Ecto neural progenitor cell (in vitro differentiated cells): ENCODE measurements around the gene ELMO2.
"Not testable (repeated sequence)": the region's sequence is repeated elsewhere in the genome, so short reads cannot be mapped to it uniquely, and the experiment has no call there.

Experiments
- DNase-seq: peaks from one replicate; pipeline ENCODE4 v3.0.0-alpha.2; 2018; ENCODE audit warnings: low spot score

ELMO2 gene

DNA sequence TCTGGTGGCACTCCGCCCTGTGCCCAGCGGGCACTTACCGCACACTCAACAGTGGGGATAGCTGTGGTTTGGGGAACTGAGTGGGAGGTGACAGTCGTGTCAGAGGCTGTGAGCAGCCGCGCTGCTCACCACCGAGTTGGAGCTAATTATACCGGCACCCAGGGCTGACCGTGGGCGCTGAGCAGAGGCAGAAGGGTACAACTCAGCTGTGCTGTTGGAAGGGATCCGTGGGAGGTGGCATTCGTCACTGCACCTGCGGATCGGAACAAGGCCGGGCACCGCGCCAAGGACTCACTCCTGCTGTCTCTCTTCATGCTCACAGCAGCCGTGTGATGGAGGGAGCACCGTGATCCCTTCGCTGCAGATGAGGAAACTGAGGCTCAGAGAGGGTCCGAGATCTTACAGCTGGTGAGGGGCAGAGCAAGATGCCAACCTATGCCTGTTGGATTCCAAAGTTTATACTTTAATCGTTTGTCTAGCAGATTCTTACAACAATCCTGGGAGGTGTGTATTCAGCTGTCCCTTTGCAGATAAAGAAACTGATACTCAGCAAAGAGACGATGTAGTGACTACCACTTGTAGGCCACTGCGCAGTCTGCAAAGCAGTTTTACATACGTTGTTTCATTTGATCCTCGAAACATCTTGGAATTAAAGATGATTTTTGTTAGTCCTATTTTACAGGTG lies 713 bp upstream of the ELMO2 start:
- no peak for DNase-seq

DNA sequence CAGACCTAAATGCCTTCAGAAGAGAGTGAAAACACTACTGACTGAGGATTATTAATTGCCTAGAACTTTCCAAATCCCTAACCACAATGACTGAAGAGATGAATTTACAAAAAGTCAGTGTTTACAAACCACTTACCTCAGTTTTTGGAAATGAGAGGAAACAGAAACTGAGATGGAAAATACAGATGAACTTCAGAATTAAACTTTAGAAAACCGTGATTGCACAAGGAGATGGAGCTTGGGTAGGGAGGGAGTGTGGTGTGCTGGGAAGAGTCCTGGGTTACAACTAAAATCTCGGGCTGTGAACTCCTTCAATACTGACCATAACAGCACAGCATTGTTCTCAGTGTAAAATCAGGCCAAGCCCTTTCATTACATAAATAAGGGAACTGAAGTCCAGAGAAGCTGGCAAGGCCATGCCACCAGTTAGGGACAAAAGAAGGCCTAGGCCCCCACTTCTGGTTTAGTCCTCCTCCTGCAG lies 4.0 kb downstream of the ELMO2 start:
- no peak for DNase-seq

DNA sequence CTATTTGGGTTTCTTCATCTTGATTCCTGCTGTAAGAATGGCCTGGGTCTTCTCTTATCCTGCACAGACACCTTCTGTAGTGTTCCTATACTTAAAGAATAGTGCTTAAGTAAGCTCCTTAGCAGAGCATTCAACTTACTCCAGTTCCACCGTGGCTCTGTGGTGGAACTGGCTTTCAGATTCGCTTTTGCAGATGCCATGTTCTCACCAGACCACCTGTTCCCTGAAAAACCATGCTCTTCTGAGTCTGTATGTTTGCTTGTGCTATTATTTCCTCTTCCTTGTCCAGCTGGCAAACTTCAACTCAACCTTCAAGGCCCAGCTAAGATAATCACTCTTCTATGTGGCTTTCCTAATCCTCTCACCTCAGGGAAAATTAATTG lies 4.9 kb downstream of the ELMO2 start:
- DNase-seq = no peak

DNA sequence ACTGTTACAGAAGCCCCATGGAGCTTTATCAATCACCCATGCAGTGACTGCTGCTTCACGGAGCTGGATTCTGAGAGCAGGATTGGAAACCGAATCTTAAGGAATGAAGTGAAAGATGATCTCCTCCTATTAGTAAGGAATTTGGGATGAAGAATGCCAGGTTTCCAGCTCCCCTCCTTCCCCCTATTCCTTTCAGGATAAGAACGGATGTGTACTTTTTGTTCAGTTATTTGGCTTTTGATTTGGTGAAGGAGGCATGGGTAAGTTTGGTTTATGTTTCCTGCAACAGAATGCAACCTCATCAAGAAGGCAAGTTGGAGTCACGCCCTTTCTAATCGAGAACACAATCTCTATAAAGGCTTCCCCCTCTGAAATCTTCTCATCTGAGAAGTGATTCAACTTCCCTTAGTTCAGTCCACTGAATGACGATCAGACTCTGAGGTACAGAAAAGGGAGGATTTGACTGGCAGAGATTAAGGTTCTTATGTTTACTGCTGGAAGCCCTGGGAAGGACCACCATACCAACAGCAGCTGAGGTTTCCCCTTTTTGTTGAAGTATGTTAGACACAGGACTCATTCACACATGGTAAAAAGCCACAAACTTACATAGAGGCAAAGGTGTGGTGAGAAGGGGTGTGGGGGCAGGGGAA lies 5.5 kb downstream of the ELMO2 start:
- no peak for DNase-seq

DNA sequence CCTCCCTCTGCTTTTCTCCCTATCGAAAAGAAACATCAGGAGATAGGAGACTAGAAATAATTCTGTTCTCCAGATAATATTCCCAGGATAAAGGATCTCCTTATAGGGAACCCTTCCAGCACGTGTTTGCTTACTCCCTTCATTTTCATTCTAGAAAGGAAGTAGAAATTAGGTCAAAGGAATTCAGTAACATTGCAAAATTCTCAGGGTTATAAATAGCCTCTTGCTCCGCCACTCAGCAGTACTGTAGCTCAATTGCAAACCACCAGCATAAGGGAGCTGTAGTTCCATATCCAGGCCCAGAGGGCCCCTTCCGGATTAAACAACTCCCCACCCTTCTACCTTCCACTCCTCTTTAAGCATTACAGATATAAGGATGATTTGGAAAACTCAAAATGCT lies 6.2 kb downstream of the ELMO2 start:
- DNase-seq = no peak

DNA sequence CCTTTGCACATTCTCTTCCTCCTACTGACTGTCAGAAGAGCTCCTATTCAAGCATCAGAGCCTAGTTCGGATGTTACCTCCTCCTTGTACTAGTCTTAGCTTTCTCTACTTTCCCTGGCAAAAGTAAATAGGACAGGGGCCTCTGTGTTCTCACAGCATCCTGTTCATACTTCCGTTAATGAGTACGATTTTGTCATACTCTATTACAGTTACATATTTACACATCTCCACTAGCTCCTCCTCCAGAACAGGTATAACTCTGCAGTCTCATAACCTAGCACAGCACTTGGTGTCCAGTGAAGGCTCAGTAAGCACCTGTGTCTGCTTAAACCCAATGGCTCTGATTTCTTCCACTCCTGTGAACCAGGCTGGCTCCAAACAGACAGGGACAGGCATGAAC lies 7.0 kb downstream of the ELMO2 start:
- DNase-seq = no peak

DNA sequence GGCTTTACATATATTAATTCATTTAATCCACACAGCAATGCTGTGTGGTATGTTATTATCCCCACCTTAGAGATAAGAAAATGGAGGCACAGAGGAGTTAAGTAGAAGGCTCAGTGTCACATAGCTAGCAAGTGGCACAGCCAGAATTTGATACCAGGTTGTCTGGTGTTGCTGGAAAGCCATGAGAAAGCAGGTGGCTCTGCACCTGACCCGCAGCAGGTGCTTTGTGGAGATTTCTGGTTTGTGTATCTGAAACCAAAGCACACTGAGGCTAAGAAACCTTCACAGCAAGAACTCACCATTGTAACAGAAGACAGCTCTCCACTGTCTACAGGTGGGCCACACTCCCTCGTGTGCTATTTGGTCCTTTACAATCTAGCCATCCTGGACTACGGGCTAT lies 7.5 kb downstream of the ELMO2 start:
- DNase-seq = no peak

DNA sequence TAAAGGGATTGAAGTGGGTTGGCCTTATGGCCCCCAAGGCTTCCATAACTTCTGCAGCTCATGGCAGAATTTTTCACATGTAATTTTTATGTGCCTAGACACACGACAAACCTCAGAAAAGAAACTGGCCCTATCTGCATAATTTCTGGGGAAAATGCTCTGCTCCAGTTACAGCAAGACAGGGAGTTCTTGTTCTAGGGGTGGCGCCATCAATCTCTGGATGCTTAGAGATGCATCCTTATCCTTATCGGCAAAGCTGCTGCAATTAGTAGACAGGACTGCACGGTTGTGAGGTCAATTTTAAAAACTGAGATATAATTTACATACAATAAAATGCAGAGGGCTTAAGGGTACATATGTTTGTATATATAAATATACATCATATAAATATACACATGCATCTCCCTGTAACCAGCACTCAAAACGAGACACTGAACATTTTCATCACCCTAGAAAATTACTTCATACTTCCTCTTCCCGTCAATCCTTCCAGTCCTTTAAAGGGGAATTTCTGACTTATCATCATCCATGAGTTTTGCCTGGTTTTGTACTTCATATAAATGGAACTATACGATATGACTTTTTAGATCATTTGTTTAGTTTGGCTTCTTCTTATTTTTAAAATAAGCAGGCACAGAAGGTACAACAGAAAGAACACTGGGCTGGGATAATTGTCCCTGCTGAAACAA lies 10.2 kb downstream of the ELMO2 start:
- DNase-seq = no peak

DNA sequence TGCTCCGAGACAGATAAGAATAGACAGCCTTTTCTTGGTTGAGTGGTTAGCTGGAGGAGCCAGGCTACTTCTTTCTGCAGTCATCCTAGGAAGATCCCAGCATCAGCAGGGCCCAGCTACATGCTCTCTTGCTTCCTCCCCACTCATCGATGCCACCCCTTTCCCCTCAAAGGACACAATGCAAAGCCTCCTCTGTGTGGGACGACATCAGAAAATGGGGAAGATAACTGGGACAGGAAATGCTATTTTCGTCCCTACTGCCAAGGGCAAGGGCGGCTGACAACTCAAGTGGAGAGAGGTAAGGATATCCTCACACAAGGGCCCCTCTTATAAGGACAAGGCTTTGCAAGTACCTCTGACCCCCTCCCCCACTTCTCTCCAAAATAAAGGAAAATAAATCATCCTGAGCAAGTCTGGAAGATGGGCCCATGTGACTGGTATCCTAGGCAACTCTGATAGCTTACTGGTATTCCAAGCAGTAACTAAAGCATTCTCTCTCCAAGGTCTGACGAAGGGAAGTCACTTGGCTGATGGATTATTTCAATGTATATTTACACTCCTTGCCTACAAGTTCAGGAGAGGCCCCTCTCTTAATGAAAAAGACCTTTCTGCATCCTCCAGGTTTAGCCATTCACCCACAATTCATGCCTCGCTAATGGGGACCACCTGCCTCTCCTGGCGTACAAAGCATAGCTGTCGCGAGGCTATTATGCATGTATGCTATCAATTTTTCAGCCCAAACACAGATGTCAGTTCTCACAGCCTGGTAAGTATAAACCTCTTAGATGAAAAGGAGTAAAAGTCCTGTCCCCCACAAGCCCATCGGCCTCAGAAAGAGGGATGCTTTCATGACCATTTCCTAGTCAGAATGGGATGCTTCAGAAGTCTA lies 11.3 kb downstream of the ELMO2 start:
- no peak for DNase-seq

DNA sequence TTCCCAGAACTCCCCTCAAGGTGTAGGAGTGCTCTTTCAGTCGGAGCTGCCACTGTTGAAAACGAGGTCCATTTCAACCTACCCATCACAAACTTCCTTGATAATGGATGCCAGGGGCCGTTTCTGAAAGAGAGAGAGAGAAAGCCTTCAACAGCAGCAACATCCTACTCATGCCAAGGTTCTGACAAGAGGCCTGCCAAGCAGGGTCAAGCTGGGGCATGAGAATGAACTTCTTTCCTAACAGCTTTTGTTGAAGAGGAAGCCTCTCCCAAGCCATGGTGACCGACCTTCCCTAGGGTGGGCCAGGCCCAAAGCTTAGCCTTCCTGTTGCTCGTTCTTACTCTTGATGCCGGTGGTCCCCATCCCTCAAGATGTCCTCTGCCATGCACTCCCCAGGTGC lies 12.4 kb downstream of the ELMO2 start:
- no peak for DNase-seq

DNA sequence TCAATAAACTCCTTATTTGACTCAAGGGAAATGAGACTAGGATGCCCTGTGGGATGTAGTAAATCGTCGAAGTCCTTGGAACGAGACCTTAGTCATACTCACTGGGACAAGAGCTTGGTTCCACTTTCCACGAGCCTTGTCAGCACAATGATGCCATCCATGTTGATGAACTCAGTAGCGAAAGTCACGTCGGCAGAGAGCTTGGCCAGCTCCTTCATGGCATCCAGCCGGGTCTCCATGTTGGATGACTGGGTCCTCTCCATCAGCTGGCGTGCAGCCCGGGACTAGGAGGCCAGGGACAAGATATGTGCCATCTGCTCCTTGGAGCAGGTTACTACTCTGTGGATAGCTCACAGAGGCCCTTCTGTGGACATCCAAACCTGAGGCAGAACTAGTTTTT lies 17.5 kb downstream of the ELMO2 start:
- no peak for DNase-seq

DNA sequence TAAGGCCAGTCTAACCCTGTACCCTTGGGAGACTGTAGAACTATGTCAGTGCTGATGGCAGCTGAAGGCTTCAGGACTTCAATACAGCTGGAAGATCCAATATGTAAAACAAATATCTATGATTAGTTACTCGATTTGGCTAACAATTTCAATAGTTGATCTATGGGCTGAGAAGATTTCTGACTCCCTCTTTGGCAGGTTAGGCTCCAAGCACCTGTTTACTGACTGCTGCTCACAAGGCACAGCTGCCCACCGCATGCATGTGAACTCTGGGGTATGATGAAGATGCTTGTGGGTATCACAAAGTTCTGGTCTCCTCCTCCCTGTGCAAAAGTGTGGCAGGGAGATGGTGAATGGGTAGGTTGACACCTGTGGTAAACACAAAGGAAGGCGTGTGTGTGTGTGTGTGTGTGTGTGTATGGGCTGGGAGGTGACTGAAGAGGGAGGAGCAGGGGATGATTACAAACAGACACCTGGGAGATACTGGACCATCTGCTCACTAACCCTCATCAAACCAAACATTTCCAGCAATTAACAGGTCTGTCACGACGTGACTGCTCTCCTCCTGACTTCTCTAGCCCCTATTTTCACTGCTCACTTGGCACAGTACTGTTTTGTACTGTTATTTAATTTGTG lies 18.1 kb downstream of the ELMO2 start:
- no peak for DNase-seq

DNA sequence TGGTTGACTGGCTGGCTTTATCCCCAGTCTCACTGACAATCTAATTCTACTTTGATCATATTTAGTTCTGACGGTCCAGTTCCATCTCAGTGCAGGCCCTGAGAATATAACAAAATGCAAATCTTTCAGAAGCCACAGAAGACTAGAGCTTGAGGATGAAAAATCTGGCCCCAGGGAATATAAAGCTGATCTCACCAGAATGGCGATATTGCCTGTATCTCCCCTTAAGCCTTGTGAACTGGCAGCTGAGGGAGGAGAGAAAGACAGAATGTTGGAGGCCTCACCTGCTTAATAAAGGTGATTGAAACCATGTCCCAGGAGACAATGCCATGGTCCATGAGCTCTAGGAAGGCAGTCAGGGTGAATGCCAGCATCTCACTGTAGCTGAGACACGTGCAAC lies 19.4 kb downstream of the ELMO2 start:
- DNase-seq = not testable (repeated sequence)

DNA sequence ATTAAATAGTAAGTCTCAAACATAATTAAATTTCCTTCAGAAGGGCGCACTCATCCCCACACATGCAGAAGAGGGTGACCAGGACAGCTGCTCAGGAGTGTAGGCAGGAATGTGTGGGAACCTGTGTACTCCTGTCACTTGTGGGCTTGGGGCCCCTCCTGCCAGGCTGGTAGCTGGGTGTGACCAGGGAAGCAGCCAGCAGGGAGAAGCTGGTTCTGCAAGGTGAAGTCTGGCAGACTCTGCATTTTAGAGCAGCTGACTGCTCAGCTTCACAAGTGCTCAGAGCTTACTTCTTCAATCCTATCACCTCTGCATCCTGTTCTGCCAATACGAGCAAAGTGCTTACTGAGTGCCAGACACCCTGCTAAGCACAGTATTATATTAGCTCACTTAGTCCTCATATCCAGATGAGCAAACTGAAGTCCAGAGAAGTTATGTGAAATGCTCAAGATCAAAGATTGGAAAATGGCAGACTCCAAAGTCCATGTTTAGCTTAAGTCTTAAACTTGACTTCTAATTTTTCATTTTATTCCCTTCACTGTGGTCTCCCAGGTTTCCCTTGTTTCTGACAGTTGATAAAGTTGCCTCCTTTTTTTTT lies 27.9 kb downstream of the ELMO2 start:
- DNase-seq = no peak

DNA sequence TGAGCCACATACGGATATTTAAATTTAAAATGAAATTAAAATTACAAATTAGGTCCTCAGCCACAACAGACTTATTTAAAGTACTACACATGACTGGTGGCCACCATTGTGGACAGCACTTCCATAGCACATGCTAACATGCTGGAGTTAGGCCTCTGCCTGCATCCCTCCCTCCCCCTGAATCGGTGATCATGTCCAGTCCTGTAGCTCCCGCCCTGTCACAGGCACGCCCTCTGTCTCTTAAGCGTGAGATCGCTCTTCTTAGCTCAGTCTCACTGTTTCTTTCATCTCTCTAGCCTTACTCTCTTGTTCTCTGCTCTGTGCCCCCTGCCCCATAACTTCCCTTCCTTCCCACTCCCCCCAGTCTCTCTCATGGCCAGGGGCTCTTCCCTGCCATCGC lies 28.9 kb downstream of the ELMO2 start:
- no peak for DNase-seq

DNA sequence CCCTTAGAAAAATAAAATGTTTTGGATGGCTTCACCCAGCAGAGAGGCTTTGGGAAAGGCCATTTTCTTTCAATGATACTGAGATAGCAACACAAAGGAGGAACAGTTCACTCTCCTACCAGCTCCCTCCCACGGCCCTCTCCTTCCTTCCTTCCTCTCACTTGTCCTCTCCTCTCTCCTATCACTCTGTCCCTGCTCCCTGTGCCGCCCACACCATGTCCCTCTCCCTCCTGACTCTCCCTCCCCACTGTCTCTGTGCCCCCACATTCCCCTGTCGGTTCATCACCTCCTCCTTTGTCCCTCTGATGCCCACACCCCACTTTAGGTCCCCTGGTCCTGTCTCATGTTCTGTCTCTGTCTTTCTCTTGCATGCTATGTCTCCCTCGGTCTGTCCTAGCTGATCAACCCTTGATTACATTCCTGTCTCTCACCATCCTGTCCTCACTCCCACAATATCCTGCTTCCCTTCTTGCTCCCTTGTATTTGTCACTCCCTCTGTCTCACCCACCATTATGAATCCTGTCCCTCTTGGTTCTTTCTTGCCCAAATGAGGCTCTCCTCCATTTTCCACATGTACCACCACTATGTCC lies 30.1 kb downstream of the ELMO2 start:
- DNase-seq = no peak

DNA sequence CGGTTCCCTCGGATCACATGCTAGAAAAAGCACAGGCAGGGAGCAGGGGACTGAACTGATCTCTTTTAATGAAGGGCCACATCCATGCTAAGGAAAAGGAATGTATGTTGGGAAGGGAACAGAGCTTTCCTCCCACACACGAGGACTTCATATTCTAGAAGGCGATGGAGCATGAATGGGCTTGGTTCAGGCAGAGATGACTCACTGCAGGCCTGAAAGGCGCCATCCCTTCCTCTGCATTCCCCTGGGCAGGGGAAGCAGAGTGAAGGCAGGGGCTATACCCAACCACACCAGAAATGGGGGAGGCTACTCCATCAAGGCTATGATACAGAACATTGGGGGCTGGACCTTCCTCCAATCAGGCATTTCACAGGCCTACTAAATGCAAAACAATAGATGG lies 30.6 kb downstream of the ELMO2 start:
- no peak for DNase-seq

DNA sequence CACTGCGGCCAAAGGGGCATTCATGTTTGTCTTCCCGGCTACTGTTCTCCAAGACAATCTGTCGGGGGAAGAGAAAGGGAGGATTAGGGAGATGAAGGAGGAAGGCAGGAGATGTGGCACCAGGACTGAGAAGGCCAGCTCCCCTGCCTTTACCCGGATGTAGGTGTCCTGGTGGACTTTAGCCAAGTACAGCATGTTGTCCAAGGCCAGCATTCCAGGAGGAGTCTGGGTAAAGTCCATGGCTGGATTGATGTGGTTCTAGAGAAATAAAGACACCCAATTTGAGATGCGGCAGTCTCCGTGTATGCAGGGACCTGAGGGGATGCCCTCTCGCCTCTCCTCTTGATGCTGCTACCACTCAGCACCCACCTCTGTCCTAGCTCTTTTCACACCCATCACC lies 32.0 kb downstream of the ELMO2 start:
- DNase-seq = no peak

DNA sequence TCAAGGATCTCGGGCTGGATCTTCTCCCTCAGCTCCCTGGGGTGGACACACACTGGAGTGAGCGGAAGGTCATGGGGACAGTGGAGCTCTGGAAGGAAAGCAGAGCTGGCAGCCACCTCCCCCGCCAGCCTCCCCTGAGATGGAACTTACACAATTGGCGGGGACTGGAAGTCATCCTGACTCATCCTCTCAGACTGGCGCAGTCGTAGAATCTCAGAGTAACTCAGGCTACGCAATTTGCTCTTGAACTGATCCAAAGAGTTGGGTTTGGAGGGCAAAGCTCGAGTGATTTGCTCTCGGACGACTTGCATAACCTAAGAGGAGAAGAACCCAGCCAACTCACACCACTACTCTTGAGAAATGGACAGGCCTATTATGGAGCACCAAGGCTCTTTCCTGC lies 34.8 kb downstream of the ELMO2 start:
- no peak for DNase-seq

DNA sequence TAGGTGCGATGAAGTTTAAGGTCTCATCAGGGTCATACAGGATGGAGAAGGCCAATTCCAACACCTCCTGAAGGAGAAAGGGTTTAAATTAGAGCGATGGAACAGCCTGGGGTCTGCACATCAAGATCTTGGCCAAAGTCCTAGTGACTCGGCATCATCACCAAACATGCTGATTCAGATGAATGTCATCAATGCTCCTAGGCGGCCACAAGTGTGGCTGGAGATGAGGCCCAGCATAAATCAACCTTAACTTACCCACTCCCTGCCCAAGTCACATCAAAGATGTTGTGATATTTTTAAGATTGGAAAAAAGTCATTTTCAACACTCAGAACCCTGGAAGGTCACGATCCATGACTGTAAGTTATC lies 37.5 kb downstream of the ELMO2 start:
- no peak for DNase-seq
